GM19193 (cell line): ENCODE results near the gene ADGRV1.

ENCODE experiments used
- POLR2A ChIP-seq: IDR thresholded peaks from 4 replicates; pipeline ENCODE4 v1.6.1; 2011; ENCODE audit not compliant: insufficient read depth, insufficient read length; ENCODE audit errors: extremely low read depth

The ADGRV1 gene

GRCh38 chr5:90709323-90710155, 150.9 kb downstream of the ADGRV1 start:
- no peak for TF ChIP-seq POLR2A

GRCh38 chr5:90718387-90718786, 159.8 kb downstream of the ADGRV1 start:
- TF ChIP-seq POLR2A: no peak

GRCh38 chr5:90739567-90739966, 181.0 kb downstream of the ADGRV1 start:
- TF ChIP-seq POLR2A: no peak

GRCh38 chr5:90740244-90740799, 181.7 kb downstream of the ADGRV1 start:
- no peak for TF ChIP-seq POLR2A

- TF ChIP-seq POLR2A: no peak
Measured at GRCh38 chr5:90741022-90741564, 182.5 kb downstream of the ADGRV1 start.

- TF ChIP-seq POLR2A: no peak
Measured at GRCh38 chr5:90746119-90746518, 187.5 kb downstream of the ADGRV1 start.

GRCh38 chr5:90747175-90747574, 188.6 kb downstream of the ADGRV1 start:
- no peak for TF ChIP-seq POLR2A

- TF ChIP-seq POLR2A: no peak
Measured at GRCh38 chr5:90747693-90748092, 189.1 kb downstream of the ADGRV1 start.

GRCh38 chr5:90759119-90759518, 200.5 kb downstream of the ADGRV1 start:
- no peak for TF ChIP-seq POLR2A

GRCh38 chr5:90767710-90768109, 209.1 kb downstream of the ADGRV1 start:
- TF ChIP-seq POLR2A: no peak

GRCh38 chr5:90777959-90778358, 219.4 kb downstream of the ADGRV1 start:
- no peak for TF ChIP-seq POLR2A

- no peak for TF ChIP-seq POLR2A
Measured at GRCh38 chr5:90783460-90784333, 225.1 kb downstream of the ADGRV1 start.

GRCh38 chr5:90786756-90787155, 228.2 kb downstream of the ADGRV1 start:
- TF ChIP-seq POLR2A: no peak

GRCh38 chr5:90792725-90793124, 234.1 kb downstream of the ADGRV1 start:
- TF ChIP-seq POLR2A: no peak

GRCh38 chr5:90793183-90793582, 234.6 kb downstream of the ADGRV1 start:
- TF ChIP-seq POLR2A: no peak
